Measurements from ENCODE around the gene EHD1.

Gene EHD1

DNA sequence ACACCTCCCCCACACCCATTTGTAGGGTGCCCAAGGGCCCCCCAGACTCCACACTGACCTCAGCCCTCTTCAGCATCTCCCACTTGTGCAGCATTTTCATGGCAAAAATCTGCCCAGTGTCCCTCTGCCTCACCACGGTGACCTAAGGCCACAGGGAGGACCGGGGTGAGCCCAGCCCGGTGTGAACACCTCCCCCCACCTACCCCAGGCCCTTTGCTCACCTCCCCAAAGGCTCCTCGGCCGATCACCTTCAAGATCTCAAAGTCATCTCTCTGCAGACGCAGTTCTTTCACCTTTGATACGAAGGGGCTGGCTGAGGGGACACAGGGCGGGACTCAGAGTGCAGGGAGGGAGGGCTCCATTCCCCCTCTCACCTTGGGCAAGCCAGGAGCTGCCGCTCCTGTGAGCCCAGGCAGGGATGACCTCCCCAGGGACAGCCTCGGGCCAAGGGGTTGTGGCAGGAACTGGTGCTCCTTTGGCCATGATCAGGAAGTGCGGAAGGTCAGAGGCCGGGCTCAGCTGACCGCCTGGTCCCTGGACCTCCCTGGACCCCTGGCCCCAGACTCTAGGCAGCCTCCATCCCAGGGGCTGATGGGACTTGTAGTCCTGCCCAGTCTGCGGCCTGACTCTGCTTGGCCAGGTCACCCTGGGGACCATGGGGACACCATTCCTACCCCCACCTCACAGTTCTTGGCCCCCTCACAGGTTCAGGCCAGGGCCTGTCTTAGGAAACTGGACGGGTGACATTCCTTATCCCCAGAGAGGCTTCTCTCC is 36.6 kb downstream of the EHD1 start:
- no peak for DNase-seq

GRCh38 chr11:64839887-64840782 is 38.3 kb downstream of the EHD1 start:
- DNase-seq, result no peak

GRCh38 chr11:64839335-64839734 is 39.1 kb downstream of the EHD1 start:
- no peak for DNase-seq

- no peak for DNase-seq
These were observed 39.7 kb downstream of the EHD1 start for GRCh38 chr11:64838600-64839334.

- no peak for DNase-seq
These were observed 40.5 kb downstream of the EHD1 start for GRCh38 chr11:64837887-64838351.

GRCh38 chr11:64836448-64837072 is 41.9 kb downstream of the EHD1 start:
- DNase-seq, result no peak

GRCh38 chr11:64835616-64836447 is 42.6 kb downstream of the EHD1 start:
- no peak for DNase-seq

DNA sequence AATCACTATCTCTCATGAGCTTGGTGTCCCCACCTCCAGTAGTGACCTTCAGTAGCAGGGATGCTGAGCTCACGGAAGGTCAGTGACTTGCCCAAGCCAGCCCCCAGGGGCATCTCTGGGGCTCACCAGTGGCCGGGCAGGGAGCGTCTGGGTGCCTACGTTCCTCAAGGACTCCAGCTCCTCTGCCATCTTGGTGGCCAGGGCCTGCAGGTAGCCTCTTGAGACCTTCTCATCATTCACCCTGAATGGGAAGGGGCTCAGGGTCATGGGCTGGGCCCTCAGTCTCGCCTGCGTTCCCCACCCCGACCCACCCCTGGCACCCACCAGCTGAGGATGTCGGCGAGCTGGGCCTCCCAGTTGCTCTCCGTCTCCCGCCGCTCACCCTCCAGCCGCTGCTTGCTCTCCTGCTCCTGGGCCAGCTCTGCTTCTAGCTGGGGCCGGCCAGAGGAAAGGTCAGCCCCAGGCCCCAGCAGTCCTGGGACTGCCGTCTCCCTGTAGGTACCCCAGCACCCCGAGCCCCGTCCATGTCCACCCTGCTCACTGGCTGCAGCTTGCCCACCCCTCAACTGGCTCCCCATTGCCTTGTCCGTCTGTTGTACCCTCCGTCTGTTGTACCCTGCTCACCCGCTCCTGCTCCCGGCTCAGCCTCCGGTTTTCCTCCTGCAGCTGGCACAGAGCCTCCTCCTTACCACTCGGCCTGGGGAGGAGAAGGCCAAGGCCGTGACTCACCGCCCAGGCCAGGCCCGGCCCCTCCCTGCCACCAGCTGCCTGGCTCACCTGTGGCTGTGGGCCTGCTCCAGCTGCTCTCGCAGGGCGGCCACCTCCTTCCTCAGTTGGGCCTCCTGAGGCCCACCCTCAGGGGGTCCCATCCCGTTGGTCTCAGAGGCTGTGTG is 43.5 kb downstream of the EHD1 start:
- DNase-seq, result no peak

- no peak for DNase-seq
These were observed 44.2 kb downstream of the EHD1 start for GRCh38 chr11:64834031-64834722.

DNA sequence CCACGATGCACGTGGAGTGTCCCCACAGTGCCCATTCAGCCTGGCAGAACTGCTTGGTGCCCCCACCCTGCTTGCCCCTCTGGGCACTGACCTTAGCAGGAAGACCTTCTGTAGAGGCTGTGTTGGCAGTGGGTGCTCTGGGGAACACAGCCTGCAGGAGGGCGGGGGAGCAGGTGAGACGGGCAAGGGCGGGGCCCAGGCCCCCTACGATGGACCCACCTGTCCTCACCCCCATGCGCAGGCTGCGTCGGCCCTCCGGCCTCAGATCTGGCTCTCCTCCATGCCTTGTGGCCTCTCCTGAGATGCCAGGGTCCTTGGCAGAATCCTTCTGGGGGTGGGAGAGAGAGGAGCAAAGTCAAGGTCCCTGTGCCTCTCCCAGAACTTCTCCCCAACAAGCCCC is 44.9 kb downstream of the EHD1 start:
- no peak for DNase-seq

DNA sequence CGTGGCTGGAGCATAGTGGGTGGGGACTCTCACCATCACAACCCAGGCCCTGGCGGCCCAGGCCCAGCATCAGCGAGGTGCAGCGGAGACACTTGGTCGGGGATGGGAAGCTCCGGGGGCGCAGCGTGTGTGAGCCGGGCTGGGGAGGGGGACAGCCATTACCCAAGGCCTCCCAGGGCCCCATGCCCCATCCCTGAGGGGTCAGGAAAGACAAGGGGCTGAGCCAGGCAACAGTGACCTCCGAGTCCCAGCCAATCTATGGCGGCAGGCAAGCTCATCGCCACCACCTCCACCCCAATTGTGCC is 45.3 kb downstream of the EHD1 start:
- DNase-seq, result no peak

- DNase-seq, result no peak
These were observed 45.8 kb downstream of the EHD1 start for GRCh38 chr11:64832467-64833197.

- DNase-seq, result no peak
These were observed 47.0 kb downstream of the EHD1 start for GRCh38 chr11:64831411-64831891.

GRCh38 chr11:64829536-64830251 is 48.7 kb downstream of the EHD1 start:
- DNase-seq, result no peak

- no peak for DNase-seq
These were observed 51.0 kb downstream of the EHD1 start for GRCh38 chr11:64827451-64827839.

- DNase-seq, result no peak
These were observed 51.6 kb downstream of the EHD1 start for GRCh38 chr11:64826578-64827450.

DNA sequence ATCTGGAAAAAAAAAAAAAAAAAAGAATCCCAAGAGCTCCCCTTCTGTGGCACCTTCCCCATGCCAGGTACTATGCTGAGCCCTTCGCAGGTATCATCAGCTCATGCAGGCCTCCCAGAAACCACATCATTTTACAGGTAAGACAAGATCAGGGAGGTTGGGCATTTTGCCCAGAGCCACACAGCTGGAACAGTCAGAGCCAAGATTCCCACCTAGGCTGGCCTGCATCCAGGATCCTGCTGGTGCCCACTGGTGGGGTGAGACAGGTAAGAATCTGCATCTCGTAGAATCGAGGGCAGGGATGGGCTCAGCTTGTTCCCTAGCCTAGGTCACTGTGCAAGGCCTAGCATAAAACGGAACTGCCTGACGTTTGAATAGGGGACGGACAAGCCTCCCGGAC is 52.4 kb downstream of the EHD1 start:
- DNase-seq, result no peak

All from inflammatory macrophage treated with lipopolysaccharide for 4 hours (primary cell).